ENCODE results near the gene C6orf89.

Gene C6orf89

GRCh38 chr6:36968266-36968977, 82.7 kb downstream of the C6orf89 start:
- Mint-ChIP-seq H3K9me3 (no peaks in the 10 kb centered on the region), H3K4me1 (no peaks in the 10 kb centered on the region), H3K27me3 (ENCODE audit: low read depth) (peaks cover under 1% of the 10 kb centered on the region), H3K4me3 (no peak overlapping the region), H3K36me3 (ENCODE audit: low read depth) (peaks cover 50% of the 10 kb centered on the region), H3K27ac (no peak overlapping the region)
- TF ChIP-seq CTCF (IDR thresholded peaks at IDR 0.05; ENCODE audit: unreplicated experiment in 3 of 3), result no peak

GRCh38 chr6:36969240-36969691, 83.5 kb downstream of the C6orf89 start:
- Mint-ChIP-seq H3K4me3 (no peak overlapping the region), H3K27me3 (ENCODE audit: low read depth) (no peaks in the 10 kb centered on the region), H3K27ac (no peak overlapping the region), H3K36me3 (ENCODE audit: low read depth) (peaks cover 58% of the 10 kb centered on the region), H3K4me1 (no peaks in the 10 kb centered on the region), H3K9me3 (no peaks in the 10 kb centered on the region)
- no peak for TF ChIP-seq CTCF (IDR thresholded peaks at IDR 0.05; ENCODE audit: unreplicated experiment in 3 of 3)

GRCh38 chr6:36969988-36970891, 84.5 kb downstream of the C6orf89 start:
- Mint-ChIP-seq H3K4me1 (no peaks in the 10 kb centered on the region), H3K9me3 (no peaks in the 10 kb centered on the region), H3K4me3 (no peak overlapping the region), H3K27ac (no peak overlapping the region), H3K27me3 (ENCODE audit: low read depth) (no peaks in the 10 kb centered on the region), H3K36me3 (ENCODE audit: low read depth) (peaks cover 68% of the 10 kb centered on the region)
- TF ChIP-seq CTCF (IDR thresholded peaks at IDR 0.05; ENCODE audit: unreplicated experiment in 3 of 3), result no peak

- H3K36me3 Mint-ChIP-seq (ENCODE audit: low read depth), result peaks cover 74% of the 10 kb centered on the region
- peak overlapping the region in 1 of 3 experiments; percentile 10 for H3K27ac Mint-ChIP-seq
- no peaks in the 10 kb centered on the region for H3K9me3 Mint-ChIP-seq
- no peaks in the 10 kb centered on the region for H3K27me3 Mint-ChIP-seq (ENCODE audit: low read depth)
- no peaks in the 10 kb centered on the region for H3K4me1 Mint-ChIP-seq
- no peak overlapping the region for H3K4me3 Mint-ChIP-seq
- no peak for TF ChIP-seq CTCF (IDR thresholded peaks at IDR 0.05; ENCODE audit: unreplicated experiment in 3 of 3)
Measured at GRCh38 chr6:36970892-36971842, 85.4 kb downstream of the C6orf89 start.

- Mint-ChIP-seq H3K27me3 (ENCODE audit: low read depth) (no peaks in the 10 kb centered on the region), H3K4me1 (no peaks in the 10 kb centered on the region), H3K36me3 (ENCODE audit: low read depth) (peaks cover 74% of the 10 kb centered on the region), H3K27ac (no peak overlapping the region), H3K9me3 (no peaks in the 10 kb centered on the region), H3K4me3 (no peak overlapping the region)
- no peak for TF ChIP-seq CTCF (IDR thresholded peaks at IDR 0.05; ENCODE audit: unreplicated experiment in 3 of 3)
Measured at GRCh38 chr6:36971921-36972673, 86.3 kb downstream of the C6orf89 start.

All from nephron (organoid).